Fibroblast of skin of left biceps (primary cell): ENCODE data around the gene ELP4.
"Not testable (repeated sequence)": the region's sequence is repeated elsewhere in the genome, so short reads cannot be mapped to it uniquely, and the experiment has no call there.

ENCODE experiments used
- DNase-seq, 2 experiments: peaks; one replicate each; pipeline ENCODE4 v3.0.0-alpha.2; 2013; ENCODE audit warnings: low read depth in 2 of 2

ELP4 gene

DNA sequence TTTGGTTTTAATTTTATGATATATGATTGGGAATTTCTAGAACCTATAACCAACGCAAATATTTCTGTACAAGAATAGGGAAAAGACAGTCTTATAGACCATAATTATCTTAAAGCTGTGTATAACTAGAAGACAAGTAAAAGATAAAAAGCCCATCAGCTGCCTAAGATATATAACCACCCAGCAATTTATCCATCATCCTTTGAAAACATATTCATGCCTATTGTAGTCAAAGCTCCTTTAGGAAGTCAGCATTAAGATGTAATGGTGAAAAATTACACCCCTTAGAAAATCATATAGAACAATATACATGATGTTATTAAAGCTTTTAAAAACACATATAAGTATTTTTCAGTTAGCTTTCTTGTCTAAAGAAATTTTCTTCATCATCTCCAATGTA lies 46.4 kb downstream of the ELP4 start:
- DNase-seq = no peak

DNA sequence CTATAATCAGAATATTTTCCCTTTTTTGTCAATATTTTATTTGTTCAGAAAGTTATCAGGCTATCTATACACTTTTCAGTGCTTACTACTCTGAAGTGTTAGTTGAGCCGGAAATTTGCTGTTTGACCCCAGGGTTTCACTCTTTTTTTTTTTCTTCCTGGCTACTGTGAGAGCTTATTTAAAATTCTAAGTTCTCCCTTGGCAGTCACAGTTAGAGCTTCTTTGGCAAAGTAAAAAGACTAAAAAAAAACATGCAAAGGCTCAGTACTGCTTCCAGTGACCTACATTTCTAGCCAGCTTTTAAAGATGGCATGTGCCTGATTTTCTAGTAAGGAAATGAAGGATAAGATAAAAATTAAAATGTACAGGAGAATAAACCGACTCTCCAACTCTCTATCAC lies 48.4 kb downstream of the ELP4 start:
- DNase-seq = no peak

DNA sequence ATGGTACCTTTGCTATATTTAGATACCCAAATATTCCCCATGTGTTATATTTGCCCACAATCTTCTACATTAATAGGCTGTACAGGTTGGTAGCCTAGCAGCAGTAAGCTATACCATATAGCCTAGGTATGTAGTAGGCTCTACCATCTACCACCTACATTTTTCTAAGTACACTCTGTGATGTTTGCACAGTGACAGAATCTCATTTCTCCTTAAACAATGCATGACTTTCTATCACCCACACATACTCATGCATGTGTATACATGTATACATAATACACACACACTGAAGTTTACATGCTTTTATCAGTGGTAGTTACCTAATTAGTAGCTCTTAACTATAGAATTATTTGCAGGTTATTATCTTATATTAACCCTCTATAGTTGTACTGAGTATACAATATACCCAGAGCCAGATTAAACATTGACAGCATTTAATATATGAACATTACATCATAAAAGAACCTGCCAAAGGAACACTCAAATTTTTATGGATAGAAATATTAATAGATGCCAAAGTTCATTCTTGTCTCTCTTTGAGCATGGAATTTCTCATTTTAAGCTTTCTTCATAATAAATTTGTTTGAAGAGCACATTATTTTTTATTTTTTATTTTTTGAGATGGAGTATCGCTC lies 51.4 kb downstream of the ELP4 start:
- DNase-seq = no peak

DNA sequence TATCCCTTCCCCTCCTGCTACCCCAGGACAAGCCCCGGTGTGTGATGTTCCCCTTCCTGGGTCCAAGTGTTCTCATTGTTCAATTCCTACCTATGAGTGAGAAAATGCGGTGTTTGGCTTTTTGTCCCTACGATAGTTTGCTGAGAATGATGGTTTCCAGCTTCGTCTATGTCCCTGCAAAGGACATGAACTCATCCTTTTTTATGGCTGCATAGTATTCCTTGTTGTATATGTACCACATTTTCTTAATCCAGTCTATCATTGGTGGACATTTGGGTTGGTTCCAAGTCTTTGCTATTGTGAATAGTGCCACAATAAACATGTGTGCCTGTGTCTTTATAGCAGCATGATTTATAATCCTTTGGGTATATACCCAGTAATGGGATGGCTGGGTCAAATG lies 55.0 kb downstream of the ELP4 start:
- not testable (repeated sequence) for DNase-seq

DNA sequence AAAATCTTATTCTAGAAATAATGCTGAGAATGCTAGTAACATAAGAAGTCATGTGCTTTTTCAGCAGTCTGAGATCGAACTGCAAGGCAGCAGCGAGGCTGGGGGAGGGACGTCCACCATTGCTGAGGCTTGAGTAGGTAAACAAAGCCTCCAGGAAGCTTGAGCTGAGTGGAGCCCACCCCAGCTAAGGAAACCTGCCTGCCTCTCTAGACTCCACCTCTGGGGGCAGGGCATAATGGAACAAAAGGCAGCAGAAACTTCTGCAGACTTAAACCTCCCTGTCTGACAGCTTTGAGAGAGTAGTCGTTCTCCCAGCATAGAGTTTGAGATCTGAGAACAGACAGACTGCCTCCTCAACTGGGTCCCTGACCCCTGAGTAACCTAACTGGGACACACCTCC lies 64.6 kb downstream of the ELP4 start:
- DNase-seq = not testable (repeated sequence)

DNA sequence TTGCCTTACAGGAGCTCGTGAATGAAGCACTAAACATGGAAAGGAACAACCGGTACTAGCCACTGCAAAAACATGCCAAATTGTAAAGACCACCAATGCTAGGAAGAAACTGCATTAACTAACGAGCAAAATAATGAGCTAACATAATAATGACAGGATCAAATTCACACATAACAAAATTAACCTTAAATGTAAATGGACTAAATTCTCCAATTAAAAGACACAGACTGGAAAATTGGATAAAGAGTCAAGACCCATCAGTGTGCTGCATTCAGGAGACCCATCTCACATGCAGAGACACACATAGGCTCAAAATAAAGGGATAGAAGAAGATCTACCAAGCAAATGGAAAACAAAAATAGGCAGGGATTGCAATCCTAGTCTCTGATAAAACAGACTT lies 66.2 kb downstream of the ELP4 start:
- not testable (repeated sequence) for DNase-seq

DNA sequence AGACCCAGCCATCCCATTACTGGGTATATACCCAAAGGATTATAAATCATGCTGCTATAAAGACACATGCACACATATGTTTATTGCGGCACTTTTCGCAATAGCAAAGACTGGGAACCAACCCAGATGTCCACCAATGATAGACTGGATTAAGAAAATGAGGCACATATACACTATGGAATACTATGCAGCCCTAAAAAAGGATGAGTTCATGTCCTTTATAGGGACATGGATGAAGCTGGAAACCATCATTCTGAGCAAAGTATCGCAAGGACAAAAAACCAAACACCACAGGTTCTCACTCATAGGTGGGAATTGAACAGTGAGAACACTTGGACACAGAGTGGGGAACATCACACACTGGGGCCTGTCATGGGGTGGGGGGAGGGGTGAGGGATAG lies 69.8 kb downstream of the ELP4 start:
- DNase-seq = not testable (repeated sequence)

DNA sequence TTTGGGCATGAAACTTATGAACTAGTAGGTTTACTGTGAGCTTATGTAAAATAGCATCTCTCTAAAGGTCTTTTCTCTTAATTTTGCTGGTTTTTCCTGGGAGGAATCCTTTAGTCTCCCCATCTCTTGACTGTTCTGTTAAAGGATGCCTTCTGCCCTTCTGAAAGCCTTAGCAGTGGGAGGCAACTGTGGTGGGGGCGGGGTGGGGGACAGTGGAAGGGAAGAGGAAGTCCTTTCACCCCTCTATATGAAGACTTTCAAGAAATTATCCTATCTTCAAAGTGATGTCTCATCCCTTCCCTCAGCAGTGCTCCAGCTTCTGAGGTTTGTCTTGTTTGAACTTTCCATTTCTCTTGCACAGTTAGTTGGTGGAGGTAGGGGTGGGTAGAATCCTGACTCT lies 73.1 kb downstream of the ELP4 start:
- no peak for DNase-seq

DNA sequence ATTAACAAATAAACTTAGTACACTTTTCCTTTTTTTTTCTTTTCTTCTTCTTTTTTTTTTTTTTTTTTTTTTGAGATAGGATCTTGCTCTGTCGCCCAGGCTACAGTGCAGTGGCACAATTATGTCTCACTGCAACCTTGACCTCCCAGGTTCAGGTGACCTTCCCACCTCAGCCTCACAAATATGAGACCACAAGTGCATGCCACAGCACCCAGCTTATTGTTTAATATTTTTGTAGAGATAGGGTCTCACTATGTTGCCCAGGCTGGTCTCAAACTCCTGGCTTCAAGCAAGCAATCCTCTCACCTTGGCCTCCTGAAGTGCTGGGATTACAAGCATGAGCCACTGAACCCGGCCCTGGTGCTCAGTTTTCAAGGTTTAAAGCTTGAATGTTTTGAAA lies 88.9 kb downstream of the ELP4 start:
- DNase-seq = no peak

DNA sequence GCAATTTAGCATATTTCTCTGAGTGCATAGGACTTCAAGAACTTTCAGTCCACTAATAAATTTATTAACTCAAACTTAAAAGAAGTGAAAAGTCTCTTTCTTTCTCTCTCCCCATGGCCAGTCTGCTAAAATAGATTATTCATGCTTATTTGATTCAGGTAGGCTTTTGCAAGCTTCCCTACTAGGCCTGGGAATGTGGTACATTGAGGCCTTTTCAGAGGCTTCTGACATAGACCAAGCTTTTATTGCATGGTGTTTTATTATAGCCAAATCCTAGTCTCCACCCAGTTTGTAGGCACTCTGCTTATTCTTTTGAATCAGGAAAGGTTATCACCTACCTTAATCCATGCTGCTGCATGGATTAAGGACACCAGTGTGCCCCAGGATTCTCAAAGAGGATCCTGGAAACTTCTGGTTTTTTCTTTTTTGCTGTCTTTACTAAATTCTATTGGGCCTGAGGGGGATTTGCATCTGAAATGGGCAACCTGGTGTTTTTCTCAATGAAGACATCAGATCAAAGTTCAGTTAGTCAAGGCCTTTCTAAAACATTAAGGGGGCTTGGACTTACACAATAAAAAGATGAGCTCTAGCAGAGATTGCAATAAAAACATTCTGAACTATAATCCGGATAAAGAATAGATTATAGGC lies 92.2 kb downstream of the ELP4 start:
- no peak for DNase-seq

DNA sequence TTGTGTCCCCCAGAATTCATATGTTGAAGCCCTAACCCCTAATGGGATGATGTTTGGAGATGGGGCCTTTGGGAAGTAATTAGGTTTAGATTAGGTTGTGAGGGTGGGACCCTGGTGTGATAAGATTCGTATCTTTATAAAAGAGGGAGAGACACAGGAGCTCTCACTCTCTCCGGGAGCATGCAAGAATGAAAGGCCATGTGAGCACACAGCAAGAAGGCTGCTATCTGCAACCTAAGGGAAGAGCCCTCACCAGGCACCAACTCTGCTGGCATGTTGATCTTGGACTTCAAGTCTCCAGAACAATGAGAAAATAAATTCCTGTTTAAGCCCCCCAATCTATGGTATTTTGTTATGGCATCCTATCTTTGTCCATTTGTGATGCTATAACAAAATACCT lies 97.3 kb downstream of the ELP4 start:
- DNase-seq = no peak

DNA sequence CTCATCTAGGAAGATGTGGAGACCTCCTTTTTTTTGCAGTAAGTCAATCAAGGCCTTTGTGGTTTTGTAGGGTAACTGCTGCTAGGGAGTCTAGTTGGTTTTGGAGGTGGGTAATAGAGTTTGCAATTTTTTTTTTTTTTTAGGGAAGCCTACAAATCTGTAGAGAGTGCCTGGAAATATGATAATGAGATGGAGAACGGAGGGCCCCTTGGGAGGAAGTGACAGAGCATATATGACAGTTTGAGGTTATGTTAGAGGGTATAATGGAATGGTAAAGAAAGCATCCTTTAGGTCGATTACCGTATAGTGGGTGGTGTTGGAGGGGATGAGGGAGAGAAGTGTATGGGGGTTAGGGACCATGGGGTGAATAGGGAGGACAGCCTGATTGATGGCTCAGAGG lies 98.3 kb downstream of the ELP4 start:
- no peak for DNase-seq

DNA sequence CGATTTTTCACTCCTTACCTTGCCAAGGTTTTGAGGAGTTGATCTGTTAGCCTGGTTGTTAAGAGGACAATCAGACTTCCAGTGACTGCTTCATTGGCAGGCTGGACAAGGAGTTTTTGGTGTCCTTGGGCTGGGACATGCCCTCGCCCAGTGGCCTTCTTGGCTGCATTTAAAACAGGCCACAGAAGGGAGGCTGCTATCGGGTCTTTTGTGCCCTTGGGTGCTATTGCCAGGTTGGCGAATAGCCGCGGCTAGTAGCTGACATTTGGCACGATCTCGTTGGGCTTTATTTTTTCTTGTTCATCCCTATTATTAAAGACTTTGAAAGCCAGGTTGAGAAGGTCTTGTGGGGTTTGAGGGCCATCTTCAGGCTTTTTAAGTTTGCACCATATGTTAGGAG lies 99.4 kb downstream of the ELP4 start:
- DNase-seq = no peak

DNA sequence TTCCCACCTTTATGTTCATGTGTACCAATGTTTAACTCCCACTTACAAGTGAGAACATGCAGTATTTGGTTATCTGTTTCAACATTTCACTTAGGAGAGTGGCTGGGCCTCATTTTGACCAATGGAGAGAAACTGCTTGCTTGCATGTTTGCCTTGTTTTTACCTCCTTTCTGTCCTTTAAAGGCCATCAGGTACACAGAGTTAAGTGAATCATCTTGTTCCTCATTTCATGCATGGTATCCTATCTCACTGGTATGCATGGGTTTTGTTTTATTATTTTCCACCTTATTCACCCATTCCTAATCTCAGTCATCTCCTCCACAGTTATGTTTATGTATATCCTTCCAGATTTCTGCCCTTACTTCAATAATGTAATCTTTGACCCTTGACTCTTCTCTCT lies 101.0 kb downstream of the ELP4 start:
- DNase-seq = no peak

DNA sequence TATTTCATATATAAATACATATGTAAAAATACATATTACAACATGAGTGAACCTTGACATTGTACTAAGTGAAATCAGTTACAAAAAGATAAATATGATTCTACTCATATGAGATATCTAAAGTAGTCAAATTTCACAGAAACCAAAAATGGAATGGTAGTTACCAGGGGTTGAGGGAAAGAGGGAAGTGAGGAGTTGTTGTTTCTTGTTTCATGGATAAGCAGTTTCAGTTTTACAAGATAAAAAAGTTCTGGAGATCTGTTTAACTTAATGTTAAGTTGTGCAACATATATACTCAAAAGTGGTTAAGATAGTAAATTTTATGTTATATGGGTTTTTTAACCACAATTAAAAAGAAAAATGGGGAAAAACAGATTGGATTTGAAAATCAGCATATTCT lies 107.7 kb downstream of the ELP4 start:
- no peak for DNase-seq

DNA sequence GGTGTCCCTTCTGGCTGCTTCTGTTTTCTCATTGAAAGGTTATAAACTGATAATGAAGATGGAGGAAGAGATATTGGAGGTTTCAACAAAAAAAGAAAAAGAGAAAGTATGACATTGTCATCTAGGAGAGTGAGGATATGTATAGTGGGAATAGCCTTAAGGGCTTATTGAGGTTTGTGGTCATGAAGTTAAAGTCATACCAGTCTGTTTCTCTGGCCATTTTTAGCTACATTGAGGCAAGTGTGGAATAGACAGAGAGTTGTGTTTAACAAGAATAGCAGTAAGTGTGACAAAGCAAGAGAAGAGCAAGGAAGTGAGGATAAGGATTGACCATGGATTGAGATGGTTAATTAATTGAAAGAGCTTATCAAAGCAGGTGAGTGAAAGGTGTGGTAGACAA lies 110.4 kb downstream of the ELP4 start:
- DNase-seq = no peak

DNA sequence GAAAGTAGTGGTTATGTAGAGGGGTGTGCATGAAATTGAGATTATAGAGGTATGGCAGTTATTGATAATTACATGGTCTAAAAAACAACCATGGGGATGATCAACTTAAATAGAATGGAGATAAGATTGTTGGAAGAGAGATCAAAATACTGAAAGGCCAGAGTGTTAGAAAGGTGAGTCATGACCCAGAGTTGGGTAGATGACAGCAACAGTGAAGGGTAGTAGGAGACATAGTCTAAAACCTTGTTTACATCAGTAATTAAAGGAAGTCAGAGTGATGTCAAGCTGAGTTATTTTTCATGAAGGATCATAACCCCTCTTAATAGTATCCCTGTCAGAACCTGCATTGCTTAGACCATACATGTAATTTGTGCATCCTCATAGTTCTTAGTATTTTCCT lies 110.9 kb downstream of the ELP4 start:
- no peak for DNase-seq

DNA sequence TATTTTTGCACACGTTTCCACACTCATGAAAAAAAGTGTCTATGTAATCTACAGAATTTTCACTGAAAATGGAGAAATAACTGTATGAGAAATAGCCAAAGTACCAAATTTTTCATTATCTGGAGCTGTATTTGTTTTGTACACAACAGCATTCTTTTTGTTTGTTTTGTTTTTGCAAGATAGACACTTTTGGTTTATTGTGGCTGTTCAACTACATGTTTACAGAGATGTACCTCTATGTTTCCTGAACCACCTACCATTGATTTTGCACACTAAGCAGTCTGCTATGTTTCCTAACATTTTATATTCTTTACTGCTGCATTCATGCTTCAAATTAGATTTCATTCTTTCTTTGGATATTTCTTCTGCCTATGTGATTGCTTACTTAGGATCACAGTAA lies 116.3 kb downstream of the ELP4 start:
- no peak for DNase-seq

DNA sequence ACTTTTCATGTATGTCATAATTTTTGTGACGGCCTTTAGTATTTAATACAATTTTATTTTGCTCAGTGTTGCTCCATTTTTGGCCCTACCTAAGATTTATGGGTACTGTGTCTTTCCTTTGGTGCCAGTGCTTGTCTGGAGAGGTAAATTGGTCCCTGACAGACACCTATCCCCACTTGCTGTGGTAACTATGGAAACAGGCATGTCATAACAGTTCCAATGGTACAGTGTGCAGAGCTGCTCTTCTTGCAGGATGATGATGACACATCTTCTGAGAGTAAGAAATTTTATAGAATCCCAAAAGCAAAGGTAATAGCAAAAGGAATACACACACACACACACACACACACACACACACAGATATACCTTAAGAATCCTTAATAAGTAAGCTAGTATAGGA lies 118.5 kb downstream of the ELP4 start:
- no peak for DNase-seq

DNA sequence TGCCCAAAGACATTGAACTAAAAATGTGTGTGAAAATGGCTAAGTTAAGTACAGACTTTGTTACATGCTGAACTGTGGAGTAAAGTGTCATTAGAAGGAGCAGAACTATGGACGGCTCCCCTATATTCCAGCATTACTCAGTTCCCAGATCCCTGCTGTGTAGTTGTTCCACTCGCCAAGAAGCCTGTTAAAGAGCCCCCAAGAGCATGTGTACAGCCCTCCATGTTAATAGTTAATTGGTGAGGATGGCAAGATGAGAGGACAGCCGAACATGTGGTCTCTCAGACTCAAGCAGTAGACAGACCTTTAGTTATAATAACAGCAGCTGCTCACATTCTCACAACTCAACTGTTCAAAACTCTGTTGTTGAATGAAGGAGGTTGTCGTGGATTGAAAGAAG lies 127.4 kb downstream of the ELP4 start:
- no peak for DNase-seq

DNA sequence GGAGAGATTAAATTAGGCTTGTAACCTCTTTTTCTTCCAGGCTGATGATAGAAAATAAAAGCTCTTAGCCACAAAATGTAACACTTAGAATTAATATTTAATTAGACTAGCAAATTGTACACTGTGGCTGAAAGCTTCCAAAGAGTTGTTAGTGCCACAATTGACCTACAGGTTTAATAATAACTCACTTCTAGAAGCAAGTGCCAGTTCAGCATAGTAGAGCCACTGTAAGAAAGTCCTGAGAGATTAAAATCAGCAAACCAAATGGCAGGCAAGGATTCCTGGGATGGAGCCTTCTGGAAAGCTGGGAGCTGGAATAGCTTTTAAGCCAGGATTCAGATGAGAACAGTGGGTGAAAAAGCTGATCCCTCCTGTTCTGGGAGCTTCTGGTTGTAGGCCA lies 131.0 kb downstream of the ELP4 start:
- no peak for DNase-seq

DNA sequence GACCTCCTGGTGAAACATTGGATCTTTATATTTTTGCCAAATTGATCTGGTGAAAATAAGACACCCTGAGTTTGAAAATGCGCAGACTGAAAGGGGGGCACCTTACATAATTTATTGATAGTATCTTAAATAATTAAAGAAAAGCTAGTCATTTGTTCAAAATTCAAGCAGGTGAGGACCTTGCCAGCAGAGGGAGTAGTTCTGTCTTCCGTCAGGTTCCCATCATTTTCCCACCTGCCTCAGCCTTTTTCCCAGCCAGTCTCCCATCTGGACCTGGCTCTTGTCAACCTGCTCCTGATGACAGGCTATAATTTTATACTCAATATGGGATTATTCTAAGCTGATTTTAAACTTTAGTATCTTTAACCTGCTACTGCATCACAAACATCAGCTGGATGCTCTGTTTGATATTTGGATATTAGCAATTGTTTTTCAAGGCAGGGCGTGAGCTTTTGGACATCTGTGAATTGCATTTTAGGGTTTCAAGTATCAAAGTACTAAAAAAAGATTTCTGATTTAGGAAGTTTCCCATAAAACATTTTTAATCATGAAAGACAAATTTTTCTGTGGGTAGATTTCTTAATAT lies 132.0 kb downstream of the ELP4 start:
- no peak for DNase-seq

DNA sequence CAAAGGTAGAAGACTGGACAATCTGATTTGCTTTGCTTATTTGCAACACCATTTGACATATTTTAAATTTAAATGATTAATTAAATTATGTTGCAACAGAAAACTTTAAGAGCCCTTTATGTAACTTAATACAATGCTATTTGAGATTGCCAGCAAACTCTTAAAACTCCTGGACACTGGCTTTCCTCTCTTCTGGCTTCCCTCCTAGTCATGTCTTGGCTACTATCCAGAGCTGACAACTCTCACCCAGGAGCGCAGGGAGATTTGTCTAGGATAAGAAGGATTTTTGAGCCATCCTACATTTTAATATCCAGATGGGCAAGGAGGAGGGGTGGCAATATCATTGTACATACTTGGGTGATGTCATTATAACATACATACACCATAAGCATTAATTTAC lies 134.3 kb downstream of the ELP4 start:
- peak; percentile 28 to 40 for DNase-seq

DNA sequence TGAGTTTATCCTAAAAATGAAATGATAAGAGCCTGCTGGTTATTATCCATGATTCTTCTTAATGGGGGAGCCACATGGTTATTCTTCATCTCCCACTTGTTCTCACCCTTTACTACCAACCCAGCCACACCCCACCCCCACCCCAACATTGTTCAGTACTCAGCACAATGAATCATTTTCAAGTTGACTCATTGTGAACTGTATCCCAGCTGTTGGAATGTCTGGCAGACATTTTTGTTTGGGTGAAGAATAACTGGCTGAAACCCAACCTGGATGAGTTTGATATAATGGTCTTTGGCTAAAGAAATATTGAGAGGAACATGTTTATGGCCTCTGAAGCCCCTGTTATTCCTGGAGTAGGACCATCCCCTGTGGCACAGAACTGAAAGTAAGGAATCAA lies 136.2 kb downstream of the ELP4 start:
- DNase-seq = peak; percentile 73 to 77
